Measurements from ENCODE around the gene PLIN3.

The PLIN3 gene

DNA sequence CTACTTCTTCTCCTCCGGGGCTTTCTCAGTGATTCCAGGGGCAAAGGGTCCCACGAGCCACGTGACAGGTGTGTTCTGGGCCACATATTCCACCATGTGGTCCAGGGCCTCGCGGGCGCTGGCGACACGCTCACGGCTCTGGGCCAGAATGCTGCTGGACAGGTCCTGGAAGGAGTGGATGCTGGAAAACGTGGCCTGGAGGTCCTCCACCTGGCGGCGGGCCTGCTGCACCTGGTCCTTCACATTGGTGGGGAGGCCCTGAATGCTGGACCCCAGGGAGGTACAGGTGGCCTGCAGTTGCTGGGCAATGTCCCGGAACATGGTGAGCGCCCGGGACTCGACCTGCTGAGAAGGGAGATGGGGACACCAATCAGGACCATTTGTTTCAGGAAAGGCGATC is 28.3 kb downstream of the PLIN3 start:
- TF ChIP-seq ARNTL (CRISPR knock-in tag; IDR thresholded peaks at IDR 0.05; ENCODE audit: borderline replicate concordance, low read depth), result no peak
- TF ChIP-seq, protein P1, sequence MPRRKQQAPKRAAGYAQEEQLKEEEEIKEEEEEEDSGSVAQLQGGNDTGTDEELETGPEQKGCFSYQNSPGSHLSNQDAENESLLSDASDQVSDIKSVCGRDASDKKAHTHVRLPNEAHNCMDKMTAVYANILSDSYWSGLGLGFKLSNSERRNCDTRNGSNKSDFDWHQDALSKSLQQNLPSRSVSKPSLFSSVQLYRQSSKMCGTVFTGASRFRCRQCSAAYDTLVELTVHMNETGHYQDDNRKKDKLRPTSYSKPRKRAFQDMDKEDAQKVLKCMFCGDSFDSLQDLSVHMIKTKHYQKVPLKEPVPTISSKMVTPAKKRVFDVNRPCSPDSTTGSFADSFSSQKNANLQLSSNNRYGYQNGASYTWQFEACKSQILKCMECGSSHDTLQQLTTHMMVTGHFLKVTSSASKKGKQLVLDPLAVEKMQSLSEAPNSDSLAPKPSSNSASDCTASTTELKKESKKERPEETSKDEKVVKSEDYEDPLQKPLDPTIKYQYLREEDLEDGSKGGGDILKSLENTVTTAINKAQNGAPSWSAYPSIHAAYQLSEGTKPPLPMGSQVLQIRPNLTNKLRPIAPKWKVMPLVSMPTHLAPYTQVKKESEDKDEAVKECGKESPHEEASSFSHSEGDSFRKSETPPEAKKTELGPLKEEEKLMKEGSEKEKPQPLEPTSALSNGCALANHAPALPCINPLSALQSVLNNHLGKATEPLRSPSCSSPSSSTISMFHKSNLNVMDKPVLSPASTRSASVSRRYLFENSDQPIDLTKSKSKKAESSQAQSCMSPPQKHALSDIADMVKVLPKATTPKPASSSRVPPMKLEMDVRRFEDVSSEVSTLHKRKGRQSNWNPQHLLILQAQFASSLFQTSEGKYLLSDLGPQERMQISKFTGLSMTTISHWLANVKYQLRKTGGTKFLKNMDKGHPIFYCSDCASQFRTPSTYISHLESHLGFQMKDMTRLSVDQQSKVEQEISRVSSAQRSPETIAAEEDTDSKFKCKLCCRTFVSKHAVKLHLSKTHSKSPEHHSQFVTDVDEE (CRISPR knock-in tag; IDR thresholded peaks at IDR 0.05), result no peak
- TF ChIP-seq, protein P2, sequence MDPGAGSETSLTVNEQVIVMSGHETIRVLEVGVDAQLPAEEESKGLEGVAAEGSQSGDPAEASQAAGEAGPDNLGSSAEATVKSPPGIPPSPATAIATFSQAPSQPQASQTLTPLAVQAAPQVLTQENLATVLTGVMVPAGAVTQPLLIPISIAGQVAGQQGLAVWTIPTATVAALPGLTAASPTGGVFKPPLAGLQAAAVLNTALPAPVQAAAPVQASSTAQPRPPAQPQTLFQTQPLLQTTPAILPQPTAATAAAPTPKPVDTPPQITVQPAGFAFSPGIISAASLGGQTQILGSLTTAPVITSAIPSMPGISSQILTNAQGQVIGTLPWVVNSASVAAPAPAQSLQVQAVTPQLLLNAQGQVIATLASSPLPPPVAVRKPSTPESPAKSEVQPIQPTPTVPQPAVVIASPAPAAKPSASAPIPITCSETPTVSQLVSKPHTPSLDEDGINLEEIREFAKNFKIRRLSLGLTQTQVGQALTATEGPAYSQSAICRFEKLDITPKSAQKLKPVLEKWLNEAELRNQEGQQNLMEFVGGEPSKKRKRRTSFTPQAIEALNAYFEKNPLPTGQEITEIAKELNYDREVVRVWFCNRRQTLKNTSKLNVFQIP (CRISPR knock-in tag; IDR thresholded peaks at IDR 0.05; ENCODE audit: borderline replicate concordance, low read depth), result no peak
- TF ChIP-seq, protein P3, sequence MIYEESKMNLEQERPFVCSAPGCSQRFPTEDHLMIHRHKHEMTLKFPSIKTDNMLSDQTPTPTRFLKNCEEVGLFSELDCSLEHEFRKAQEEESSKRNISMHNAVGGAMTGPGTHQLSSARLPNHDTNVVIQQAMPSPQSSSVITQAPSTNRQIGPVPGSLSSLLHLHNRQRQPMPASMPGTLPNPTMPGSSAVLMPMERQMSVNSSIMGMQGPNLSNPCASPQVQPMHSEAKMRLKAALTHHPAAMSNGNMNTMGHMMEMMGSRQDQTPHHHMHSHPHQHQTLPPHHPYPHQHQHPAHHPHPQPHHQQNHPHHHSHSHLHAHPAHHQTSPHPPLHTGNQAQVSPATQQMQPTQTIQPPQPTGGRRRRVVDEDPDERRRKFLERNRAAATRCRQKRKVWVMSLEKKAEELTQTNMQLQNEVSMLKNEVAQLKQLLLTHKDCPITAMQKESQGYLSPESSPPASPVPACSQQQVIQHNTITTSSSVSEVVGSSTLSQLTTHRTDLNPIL (CRISPR knock-in tag; IDR thresholded peaks at IDR 0.05; ENCODE audit: low read depth), result no peak
- no peak for ATAC-seq

DNA sequence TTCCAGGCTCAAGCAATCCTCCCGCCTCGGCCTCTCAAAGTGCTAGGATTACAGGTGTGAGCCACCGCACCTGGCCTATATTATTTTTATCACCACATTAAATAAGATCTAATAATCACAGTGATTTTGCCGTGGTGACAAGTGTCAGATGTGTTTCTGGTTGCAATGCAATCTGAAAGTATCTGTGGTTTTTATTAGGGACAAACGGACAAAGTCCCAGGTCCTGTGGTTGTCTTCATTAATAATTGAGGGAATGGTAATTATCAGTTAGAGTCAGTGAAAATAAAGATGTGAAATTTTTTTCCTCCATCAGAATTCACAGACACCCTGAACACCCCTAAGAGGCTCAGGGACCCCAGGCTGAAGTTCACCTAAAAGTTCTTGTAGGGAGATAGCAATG is 34.7 kb downstream of the PLIN3 start:
- ATAC-seq, result no peak
- TF ChIP-seq, protein P1 (CRISPR knock-in tag; IDR thresholded peaks at IDR 0.05), result no peak
- TF ChIP-seq GLIS3 (CRISPR knock-in tag; IDR thresholded peaks at IDR 0.05), result no peak
- no peak for TF ChIP-seq ZNF8 (CRISPR knock-in tag; IDR thresholded peaks at IDR 0.05)
- TF ChIP-seq ISL1 (CRISPR knock-in tag; IDR thresholded peaks at IDR 0.05), result no peak
- TF ChIP-seq TCF4 (CRISPR knock-in tag; IDR thresholded peaks at IDR 0.05; ENCODE audit: borderline replicate concordance), result no peak
- TF ChIP-seq, protein P4, sequence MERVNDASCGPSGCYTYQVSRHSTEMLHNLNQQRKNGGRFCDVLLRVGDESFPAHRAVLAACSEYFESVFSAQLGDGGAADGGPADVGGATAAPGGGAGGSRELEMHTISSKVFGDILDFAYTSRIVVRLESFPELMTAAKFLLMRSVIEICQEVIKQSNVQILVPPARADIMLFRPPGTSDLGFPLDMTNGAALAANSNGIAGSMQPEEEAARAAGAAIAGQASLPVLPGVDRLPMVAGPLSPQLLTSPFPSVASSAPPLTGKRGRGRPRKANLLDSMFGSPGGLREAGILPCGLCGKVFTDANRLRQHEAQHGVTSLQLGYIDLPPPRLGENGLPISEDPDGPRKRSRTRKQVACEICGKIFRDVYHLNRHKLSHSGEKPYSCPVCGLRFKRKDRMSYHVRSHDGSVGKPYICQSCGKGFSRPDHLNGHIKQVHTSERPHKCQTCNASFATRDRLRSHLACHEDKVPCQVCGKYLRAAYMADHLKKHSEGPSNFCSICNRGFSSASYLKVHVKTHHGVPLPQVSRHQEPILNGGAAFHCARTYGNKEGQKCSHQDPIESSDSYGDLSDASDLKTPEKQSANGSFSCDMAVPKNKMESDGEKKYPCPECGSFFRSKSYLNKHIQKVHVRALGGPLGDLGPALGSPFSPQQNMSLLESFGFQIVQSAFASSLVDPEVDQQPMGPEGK (CRISPR knock-in tag; IDR thresholded peaks at IDR 0.05; ENCODE audit: borderline replicate concordance), result no peak
- TF ChIP-seq ZFP30 (CRISPR knock-in tag; IDR thresholded peaks at IDR 0.05), result no peak
- TF ChIP-seq, protein P3 (CRISPR knock-in tag; IDR thresholded peaks at IDR 0.05; ENCODE audit: low read depth), result no peak
- no peak for TF ChIP-seq ZNF70 (CRISPR knock-in tag; IDR thresholded peaks at IDR 0.05)
- no peak for TF ChIP-seq CSDC2 (CRISPR knock-in tag; IDR thresholded peaks at IDR 0.05)
- TF ChIP-seq ZFP3 (CRISPR knock-in tag; IDR thresholded peaks at IDR 0.05), result no peak
- TF ChIP-seq ZC3H10 (CRISPR knock-in tag; IDR thresholded peaks at IDR 0.05), result no peak

DNA sequence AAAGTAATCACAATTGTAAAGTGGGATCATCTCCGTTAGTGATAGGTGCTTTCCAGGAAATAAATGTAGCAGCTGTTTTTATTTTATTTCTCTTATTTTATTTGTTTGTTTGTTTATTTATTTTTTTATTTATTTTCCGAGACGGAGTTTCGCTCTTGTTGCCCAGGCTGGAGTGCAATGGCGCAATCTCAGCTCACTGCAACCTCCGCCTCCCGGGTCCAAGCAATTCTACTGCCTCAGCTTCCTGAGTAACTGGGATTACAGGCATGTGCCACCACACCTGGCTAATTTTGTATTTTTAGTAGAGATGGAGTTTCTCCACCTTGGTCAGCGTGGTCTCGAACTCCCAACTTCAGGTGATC is 35.5 kb downstream of the PLIN3 start:
- peak; percentile 18; the same call in 1 of the 3 replicates for ATAC-seq

DNA sequence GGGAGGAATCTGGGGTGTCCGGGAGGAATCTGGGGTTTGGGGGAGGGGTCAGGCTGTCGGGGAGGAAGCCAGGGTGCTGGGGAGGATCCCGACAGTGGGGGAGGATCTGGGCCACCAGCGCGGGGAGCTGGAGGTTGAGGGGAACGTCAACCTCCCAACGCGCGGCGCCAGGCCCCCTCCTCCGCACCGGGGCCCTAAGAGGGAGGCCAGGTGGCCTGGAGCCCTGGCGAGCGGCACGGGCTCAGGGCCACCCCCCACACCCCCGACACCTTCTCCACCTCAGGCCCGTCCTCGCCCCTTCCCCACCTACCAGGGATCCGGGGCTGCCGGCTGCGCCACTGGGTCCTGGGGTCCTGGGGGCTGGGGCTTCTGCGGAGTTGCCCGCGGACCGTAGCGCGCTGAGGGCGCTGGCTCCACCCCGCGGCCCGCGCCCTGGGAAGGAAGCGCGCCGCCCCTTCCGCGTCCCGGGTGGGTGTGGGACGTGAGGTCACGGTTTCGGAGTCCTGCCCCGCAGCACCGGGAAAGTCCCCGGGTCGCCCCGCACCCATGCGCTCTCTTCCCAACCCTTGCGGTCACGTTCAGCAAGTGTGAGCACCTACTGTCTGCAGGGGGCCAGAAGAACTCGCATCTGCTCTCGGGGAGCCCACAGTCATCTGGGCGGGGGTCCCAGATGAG is 36.0 kb downstream of the PLIN3 start, which contains the start of gene TICAM1:
TICAM1 (minus strand) TSS at position 409 of the 675 bp plus-strand sequence. CDS start 13,335 bp downstream, outside the sequence.
- ATAC-seq, result peak; percentile 94
- TF ChIP-seq ARNTL (CRISPR knock-in tag; IDR thresholded peaks at IDR 0.05; ENCODE audit: borderline replicate concordance, low read depth), result no peak
- no peak for TF ChIP-seq ZC3H10 (CRISPR knock-in tag; IDR thresholded peaks at IDR 0.05)
- TF ChIP-seq ZNF565 (CRISPR knock-in tag; conservative IDR thresholded peaks at IDR 0.05; ENCODE audit: low read depth), result no peak
- no peak for TF ChIP-seq OSR1 (CRISPR knock-in tag; IDR thresholded peaks at IDR 0.05)
- TF ChIP-seq, protein P1 (CRISPR knock-in tag; IDR thresholded peaks at IDR 0.05), result no peak
- TF ChIP-seq, protein P3 (CRISPR knock-in tag; IDR thresholded peaks at IDR 0.05; ENCODE audit: low read depth), result no peak
- TF ChIP-seq ISL1 (CRISPR knock-in tag; IDR thresholded peaks at IDR 0.05), result no peak

Data from SK-N-SH treated with all-trans-retinoic acid at 6 μM for 48 hours (cell line).